T-helper 1 cell treated with Interleukin-12 subunit alpha and Interleukin-12 subunit beta and Interleukin-4 antibody, amounts not matched to agents 30 μg/mL and 1 μg/mL, for 36 hours (primary cell): ENCODE data around the gene RHBDF2.

Experiments
- H3K27ac Mint-ChIP-seq: one replicate; pipeline ENCODE4 v1.8.0; 2021; ENCODE audit warnings: mild to moderate bottlenecking, mixed read lengths
- H3K27me3 Mint-ChIP-seq: one replicate; pipeline ENCODE4 v1.8.0; 2021; ENCODE audit warnings: low read depth, mixed read lengths
- H3K36me3 Mint-ChIP-seq: one replicate; pipeline ENCODE4 v1.8.0; 2021; ENCODE audit warnings: low read depth, mixed read lengths
- H3K4me1 Mint-ChIP-seq: one replicate; pipeline ENCODE4 v1.8.0; 2021; ENCODE audit warnings: low read depth, mixed read lengths
- H3K4me3 Mint-ChIP-seq: one replicate; pipeline ENCODE4 v1.8.0; 2021; ENCODE audit warnings: mild to moderate bottlenecking, moderate library complexity, mixed read lengths
- H3K9me3 Mint-ChIP-seq: one replicate; pipeline ENCODE4 v1.8.0; 2021; ENCODE audit warnings: mixed read lengths

RHBDF2 gene

DNA sequence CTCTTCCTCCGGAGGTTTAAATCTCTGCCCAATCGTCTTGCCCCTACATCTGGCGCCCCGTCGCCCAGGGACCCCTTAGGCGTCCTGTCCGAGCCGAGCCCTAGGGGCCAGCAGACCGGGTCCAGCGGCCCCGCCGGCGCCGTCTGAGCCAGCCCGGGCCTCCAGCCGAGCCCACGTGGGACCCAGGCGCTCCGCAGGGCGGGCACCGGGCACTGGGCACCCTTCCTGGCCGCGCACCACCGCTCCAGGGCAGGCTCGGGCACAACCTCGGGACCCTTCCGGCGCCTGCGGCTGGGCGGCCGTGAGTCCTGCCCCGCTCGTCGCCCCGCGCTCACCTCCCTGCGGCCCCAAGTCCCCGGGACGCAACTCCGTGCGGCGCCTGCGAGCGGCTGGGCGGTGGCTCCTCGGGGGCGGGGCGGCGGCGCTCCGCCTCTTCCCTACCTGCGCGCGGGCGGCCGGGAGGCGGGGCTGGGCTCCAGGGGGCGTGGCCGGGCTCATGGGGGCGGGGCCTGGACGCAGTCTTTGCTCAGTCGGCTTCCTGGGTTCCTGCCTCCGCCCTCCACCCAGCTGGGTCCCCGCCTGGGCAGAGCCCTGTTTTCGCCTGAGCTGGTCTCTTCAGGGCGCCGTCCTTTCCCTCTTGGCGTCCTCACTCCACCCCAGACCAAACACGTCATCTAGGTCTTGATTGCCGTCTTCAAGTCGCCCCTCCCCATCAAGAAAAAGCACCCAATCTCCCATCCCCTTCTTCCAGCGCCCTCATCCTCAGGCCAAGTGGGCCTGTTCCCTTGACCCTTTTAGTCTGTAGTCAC is at the start of gene RHBDF2:
Gene RHBDF2 (minus strand): TSS at position 406 of the 809 bp plus-strand sequence. CDS start 19,899 bp downstream, outside the sequence.
- H3K4me1 Mint-ChIP-seq = peaks cover 46% of the 10 kb centered on the region
- no peaks in the 10 kb centered on the region for H3K9me3 Mint-ChIP-seq
- peaks cover 4% of the 10 kb centered on the region for H3K36me3 Mint-ChIP-seq
- peak within 1 kb of the TSS; percentile 97 for H3K27ac Mint-ChIP-seq
- peak within 1 kb of the TSS; percentile 91 for H3K4me3 Mint-ChIP-seq
- no peaks in the 10 kb centered on the region for H3K27me3 Mint-ChIP-seq

GRCh38 chr17:76549539-76549938 is 48.3 kb upstream of the RHBDF2 start:
- H3K9me3 Mint-ChIP-seq = no peaks in the 10 kb centered on the region
- H3K4me3 Mint-ChIP-seq = peak overlapping the region; percentile 4

GRCh38 chr17:76549215-76549518 is 47.9 kb upstream of the RHBDF2 start:
- H3K4me1 Mint-ChIP-seq = peaks cover 5% of the 10 kb centered on the region
- H3K9me3 Mint-ChIP-seq = no peaks in the 10 kb centered on the region
- peaks cover under 1% of the 10 kb centered on the region for H3K27me3 Mint-ChIP-seq
- no peak overlapping the region for H3K4me3 Mint-ChIP-seq
- H3K27ac Mint-ChIP-seq = no peak overlapping the region
- no peaks in the 10 kb centered on the region for H3K36me3 Mint-ChIP-seq

More at GRCh38 chr17:76549539-76549938, 48.3 kb upstream of the RHBDF2 start:
- Mint-ChIP-seq H3K4me1 (peaks cover 6% of the 10 kb centered on the region), H3K27me3 (no peaks in the 10 kb centered on the region), H3K27ac (no peak overlapping the region), H3K36me3 (peaks cover under 1% of the 10 kb centered on the region)

GRCh38 chr17:76548378-76549214 is 47.4 kb upstream of the RHBDF2 start:
- H3K36me3 Mint-ChIP-seq = no peaks in the 10 kb centered on the region
- H3K27me3 Mint-ChIP-seq = peaks cover 6% of the 10 kb centered on the region
- no peaks in the 10 kb centered on the region for H3K9me3 Mint-ChIP-seq
- no peak overlapping the region for H3K4me3 Mint-ChIP-seq
- H3K4me1 Mint-ChIP-seq = peaks cover 5% of the 10 kb centered on the region
- H3K27ac Mint-ChIP-seq = no peak overlapping the region

- no peaks in the 10 kb centered on the region for H3K36me3 Mint-ChIP-seq
- H3K9me3 Mint-ChIP-seq = no peaks in the 10 kb centered on the region
- H3K4me1 Mint-ChIP-seq = peaks cover 5% of the 10 kb centered on the region
- peaks cover 7% of the 10 kb centered on the region for H3K27me3 Mint-ChIP-seq
- no peak overlapping the region for H3K4me3 Mint-ChIP-seq
- no peak overlapping the region for H3K27ac Mint-ChIP-seq
These were observed 46.5 kb upstream of the RHBDF2 start for GRCh38 chr17:76547642-76548202.

- Mint-ChIP-seq H3K27me3 (peaks cover 12% of the 10 kb centered on the region), H3K27ac (no peak overlapping the region), H3K4me3 (no peak overlapping the region), H3K36me3 (no peaks in the 10 kb centered on the region), H3K4me1 (peaks cover 5% of the 10 kb centered on the region), H3K9me3 (no peaks in the 10 kb centered on the region)
These were observed 46.0 kb upstream of the RHBDF2 start for GRCh38 chr17:76547183-76547641.

GRCh38 chr17:76546556-76547182 is 45.4 kb upstream of the RHBDF2 start:
- H3K27me3 Mint-ChIP-seq = peaks cover 17% of the 10 kb centered on the region
- no peaks in the 10 kb centered on the region for H3K9me3 Mint-ChIP-seq
- no peaks in the 10 kb centered on the region for H3K36me3 Mint-ChIP-seq
- H3K4me1 Mint-ChIP-seq = peaks cover 5% of the 10 kb centered on the region
- H3K4me3 Mint-ChIP-seq = no peak overlapping the region
- no peak overlapping the region for H3K27ac Mint-ChIP-seq

GRCh38 chr17:76545918-76546555 is 44.8 kb upstream of the RHBDF2 start:
- H3K4me1 Mint-ChIP-seq = peaks cover 5% of the 10 kb centered on the region
- H3K27me3 Mint-ChIP-seq = peaks cover 22% of the 10 kb centered on the region
- no peak overlapping the region for H3K4me3 Mint-ChIP-seq
- H3K36me3 Mint-ChIP-seq = no peaks in the 10 kb centered on the region
- no peaks in the 10 kb centered on the region for H3K9me3 Mint-ChIP-seq
- H3K27ac Mint-ChIP-seq = no peak overlapping the region

DNA sequence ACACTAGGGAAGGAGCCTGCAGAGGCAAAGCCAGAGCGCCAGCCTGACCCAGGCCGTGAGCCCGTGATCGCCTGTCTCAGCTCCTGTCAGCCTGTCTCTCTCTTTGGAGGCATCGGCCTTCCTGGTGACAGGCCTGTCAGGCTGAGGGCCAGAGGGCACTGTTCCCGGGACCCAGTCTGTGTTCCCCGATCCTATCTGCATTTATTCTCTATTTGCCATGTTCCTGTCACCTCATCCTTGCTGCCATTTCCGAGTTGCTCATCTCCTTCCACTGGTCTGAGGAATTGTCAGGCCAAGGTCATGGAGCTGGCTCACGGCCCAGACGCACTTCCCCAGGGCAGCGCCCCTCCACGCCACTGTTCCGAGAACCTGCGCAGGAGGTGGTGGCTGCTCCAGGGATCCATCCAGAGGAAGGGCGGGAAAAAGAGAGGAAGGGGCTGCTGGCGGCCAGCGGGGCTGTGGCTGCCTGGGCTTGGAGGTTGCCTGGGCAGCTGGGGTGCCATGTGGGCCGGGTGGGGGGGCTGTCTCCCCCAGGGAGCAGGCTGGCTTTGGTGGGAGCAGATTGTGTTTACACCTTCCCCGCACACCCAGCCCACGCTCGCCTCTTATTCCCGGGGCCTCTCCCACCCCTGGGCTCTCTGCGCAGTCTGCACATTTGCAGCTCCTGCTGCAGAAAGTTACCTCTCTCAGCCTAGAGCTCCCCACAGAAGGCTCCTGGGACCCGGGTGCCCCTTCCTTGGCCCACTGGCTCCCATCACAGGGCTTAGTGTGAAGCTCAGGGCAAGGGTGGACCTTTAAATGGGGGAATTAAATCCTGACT is 43.5 kb upstream of the RHBDF2 start:
- Mint-ChIP-seq H3K27ac (no peak overlapping the region), H3K27me3 (peaks cover 31% of the 10 kb centered on the region), H3K4me1 (peaks cover 3% of the 10 kb centered on the region), H3K9me3 (no peaks in the 10 kb centered on the region), H3K4me3 (no peak overlapping the region), H3K36me3 (no peaks in the 10 kb centered on the region)

GRCh38 chr17:76543826-76544545 is 42.8 kb upstream of the RHBDF2 start:
- peaks cover 39% of the 10 kb centered on the region for H3K27me3 Mint-ChIP-seq
- H3K4me3 Mint-ChIP-seq = no peak overlapping the region
- H3K36me3 Mint-ChIP-seq = no peaks in the 10 kb centered on the region
- H3K4me1 Mint-ChIP-seq = peaks cover 3% of the 10 kb centered on the region
- no peak overlapping the region for H3K27ac Mint-ChIP-seq
- H3K9me3 Mint-ChIP-seq = no peaks in the 10 kb centered on the region

GRCh38 chr17:76543482-76543825 is 42.2 kb upstream of the RHBDF2 start:
- H3K4me1 Mint-ChIP-seq = peaks cover 3% of the 10 kb centered on the region
- no peaks in the 10 kb centered on the region for H3K9me3 Mint-ChIP-seq
- no peak overlapping the region for H3K4me3 Mint-ChIP-seq
- H3K36me3 Mint-ChIP-seq = no peaks in the 10 kb centered on the region
- H3K27me3 Mint-ChIP-seq = peaks cover 44% of the 10 kb centered on the region
- no peak overlapping the region for H3K27ac Mint-ChIP-seq

DNA sequence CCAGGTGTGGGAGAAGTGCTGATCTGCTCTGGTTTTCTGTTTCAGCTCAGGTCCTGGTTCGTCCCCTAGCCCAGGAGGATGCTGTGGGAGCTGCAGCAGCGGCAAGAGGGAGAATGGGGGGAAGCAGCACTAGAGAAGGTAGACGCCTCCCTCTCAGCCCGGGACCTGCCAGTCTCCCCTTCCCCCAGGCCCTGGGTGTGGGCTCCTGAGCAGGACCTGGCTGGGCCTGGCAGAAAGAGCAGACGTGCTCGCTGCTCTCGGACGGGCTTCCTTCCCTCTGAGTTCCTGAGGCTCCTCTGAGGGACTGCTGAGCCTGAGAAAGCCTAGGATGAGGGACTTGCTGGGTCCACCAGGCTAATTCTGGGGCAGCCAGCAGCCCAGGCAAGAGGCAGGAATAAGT is 41.8 kb upstream of the RHBDF2 start:
- no peak overlapping the region for H3K27ac Mint-ChIP-seq
- H3K36me3 Mint-ChIP-seq = no peaks in the 10 kb centered on the region
- H3K27me3 Mint-ChIP-seq = peaks cover 47% of the 10 kb centered on the region
- H3K4me3 Mint-ChIP-seq = no peak overlapping the region
- peaks cover 3% of the 10 kb centered on the region for H3K4me1 Mint-ChIP-seq
- no peaks in the 10 kb centered on the region for H3K9me3 Mint-ChIP-seq

DNA sequence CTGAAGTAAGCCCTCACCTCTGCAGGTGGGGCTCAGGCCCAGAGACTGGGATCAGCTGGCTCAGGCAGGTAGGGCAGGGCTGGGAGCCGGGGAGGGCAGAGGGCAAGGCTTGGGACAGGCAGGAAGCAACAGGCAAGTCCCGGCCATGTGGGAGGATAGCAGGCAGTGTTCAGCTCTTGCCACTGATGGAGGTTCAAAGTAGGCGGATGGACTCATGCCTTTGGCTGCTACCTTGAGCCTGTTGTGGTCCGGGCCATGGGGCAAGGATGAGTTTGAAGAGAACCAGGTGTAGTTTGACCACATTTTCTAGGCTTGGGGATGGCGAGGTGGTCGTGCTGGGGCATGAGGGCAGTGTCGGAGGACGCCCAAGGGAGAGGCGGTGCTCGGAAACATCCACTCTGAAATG is 41.3 kb upstream of the RHBDF2 start:
- no peaks in the 10 kb centered on the region for H3K9me3 Mint-ChIP-seq
- no peaks in the 10 kb centered on the region for H3K36me3 Mint-ChIP-seq
- H3K4me1 Mint-ChIP-seq = peaks cover 3% of the 10 kb centered on the region
- H3K27me3 Mint-ChIP-seq = peaks cover 47% of the 10 kb centered on the region
- H3K4me3 Mint-ChIP-seq = no peak overlapping the region
- H3K27ac Mint-ChIP-seq = no peak overlapping the region
